H1 (cell line): ENCODE measurements around the gene SLC25A42. TPM values are rescaled to one million over a fixed set of nuclear protein-coding genes. Genes with fewer than 3 reads are reported as not detected.
A peak's percentile ranks its signal among the peaks of the same experiment; 100 is the strongest.

ENCODE experiments used
- CTCF ChIA-PET: fragments of 300-600 bp; sonication (Branson Sonifier 250); formaldehyde crosslinking; loops from one replicate; lab custom pipeline; 2021; ENCODE audit not compliant: partially characterized antibody; lab: Charles Lee
- POLR2A ChIA-PET: fragments of 300-600 bp; sonication (Branson Sonifier 250); formaldehyde crosslinking; loops from one replicate; lab custom pipeline; 2021; ENCODE audit warnings: inconsistent platforms; ENCODE audit not compliant: partially characterized antibody; lab: Charles Lee
- DNase-seq, 2 experiments: peaks; one replicate each; pipeline versions ENCODE4 v3.0.0 to v3.0.0-alpha.2; 2010 to 2022; ENCODE audit warnings: low spot score in 2 of 2, low read depth in 1 of 2, mixed read lengths in 1 of 2
- FAIRE-seq: peaks from 2 replicates; lab custom pipeline; 2011; peaks lifted over from hg19 to GRCh38; lab: Jason Lieb, UNC
- H2AFZ ChIP-seq: 2 replicates; pipeline ENCODE4 v1.8.1; 2012; ENCODE audit warnings: low read length, inconsistent platforms
- H2AK5ac ChIP-seq: 2 replicates; pipeline ENCODE4 v1.6.1; 2013; ENCODE audit warnings: low read depth, low read length
- H2BK120ac ChIP-seq: replicated peaks from 2 replicates; pipeline ENCODE3; 2013; ENCODE audit warnings: low read depth, low read length, inconsistent platforms
- H2BK12ac ChIP-seq: 2 replicates; pipeline ENCODE4 v1.6.1; 2013; ENCODE audit warnings: low read depth, low read length
- H2BK15ac ChIP-seq: 2 replicates; pipeline ENCODE4 v1.6.1; 2013; ENCODE audit warnings: low read length
- H2BK20ac ChIP-seq: 2 replicates; pipeline ENCODE4 v1.6.1; 2013; ENCODE audit warnings: low read length
- H2BK5ac ChIP-seq: 2 replicates; pipeline ENCODE4 v1.6.1; 2013; ENCODE audit warnings: low read depth, low read length
- H3K14ac ChIP-seq: 2 replicates; pipeline ENCODE4 v1.6.1; 2013; ENCODE audit warnings: inconsistent platforms; ENCODE audit not compliant: insufficient read length
- H3K18ac ChIP-seq: 2 replicates; pipeline ENCODE4 v1.6.1; 2013; ENCODE audit warnings: low read length; ENCODE audit errors: extremely low read depth
- H3K23ac ChIP-seq: 2 replicates; pipeline ENCODE4 v1.6.1; 2013; ENCODE audit warnings: inconsistent platforms; ENCODE audit not compliant: insufficient read length
- H3K23me2 ChIP-seq: 2 replicates; pipeline ENCODE4 v1.6.1; 2013; ENCODE audit warnings: low read depth, low read length
- H3K27ac ChIP-seq: 2 replicates; pipeline ENCODE4 v1.6.1; 2011; ENCODE audit warnings: low read depth, low read length, inconsistent platforms
- H3K27me3 ChIP-seq, 4 experiments: replicated peaks in 1 of 4; 1 replicate in 1 of 4; 2 replicates in 3 of 4; pipeline versions ENCODE4 v1.6.1 to v1.8.1; 2011 to 2013; ENCODE audit warnings: low read length in 3 of 4, mild to moderate bottlenecking in 3 of 4, inconsistent platforms in 2 of 4, mixed read lengths in 2 of 4, moderate library complexity in 1 of 4; ENCODE audit not compliant: control insufficient read depth in 3 of 4, insufficient read depth in 3 of 4; ENCODE audit errors: extremely low read depth in 1 of 4
- H3K36me3 ChIP-seq, 4 experiments: 2 replicates each; pipeline versions ENCODE4 v1.6.1 to v1.8.1; 2011 to 2013; ENCODE audit warnings: mild to moderate bottlenecking in 4 of 4, low read length in 3 of 4, moderate library complexity in 2 of 4, control low read depth in 1 of 4, inconsistent platforms in 1 of 4; ENCODE audit not compliant: insufficient read depth in 4 of 4, control insufficient read depth in 2 of 4
- H3K4ac ChIP-seq: replicated peaks from 2 replicates; pipeline ENCODE3; 2013; ENCODE audit warnings: low read length, low read depth, mixed read lengths, inconsistent platforms; ENCODE audit not compliant: insufficient read length
- H3K4me1 ChIP-seq, 4 experiments: replicated peaks in 1 of 4; 1 replicate in 1 of 4; 2 replicates in 3 of 4; pipeline versions ENCODE4 v1.6.1 to v1.8.1; 2011 to 2013; ENCODE audit warnings: low read length in 3 of 4, inconsistent platforms in 2 of 4, mixed read lengths in 1 of 4; ENCODE audit not compliant: insufficient read depth in 4 of 4, control insufficient read depth in 3 of 4
- H3K4me2 ChIP-seq, 2 experiments: 2 replicates each; pipeline versions ENCODE4 v1.6.1 to v1.8.1; 2011 to 2013; ENCODE audit warnings: low read depth in 2 of 2, low read length in 2 of 2, control low read depth in 1 of 2, inconsistent platforms in 1 of 2, mild to moderate bottlenecking in 1 of 2; ENCODE audit not compliant: insufficient read depth in 1 of 2
- H3K4me3 ChIP-seq, 4 experiments: fragments of 200-600, 300-600 bp in 1 of 4; sonication (generic), shearing (Covaris generic), sonication (Bioruptor Twin) in 1 of 4; 2 replicates each; pipeline versions ENCODE4 v1.5.1 to v1.8.1; 2011 to 2016; ENCODE audit warnings: low read length in 4 of 4, low read depth in 3 of 4, control low read depth in 2 of 4, inconsistent platforms in 2 of 4, mild to moderate bottlenecking in 2 of 4, mixed read lengths in 1 of 4, moderate library complexity in 1 of 4; ENCODE audit not compliant: insufficient read depth in 2 of 4; ENCODE audit errors: extremely low read depth in 1 of 4
- H3K56ac ChIP-seq: replicated peaks from 2 replicates; pipeline ENCODE3; 2013; ENCODE audit warnings: low read depth, mild to moderate bottlenecking, mixed read lengths, low read length, inconsistent platforms; ENCODE audit not compliant: insufficient read length
- H3K79me1 ChIP-seq: 2 replicates; pipeline ENCODE4 v1.6.1; 2013; ENCODE audit warnings: low read depth, low read length, control low read depth
- H3K79me2 ChIP-seq, 2 experiments: 2 replicates each; pipeline versions ENCODE4 v1.6.1 to v1.8.1; 2012 to 2013; ENCODE audit warnings: low read length in 2 of 2, mild to moderate bottlenecking in 2 of 2, inconsistent platforms in 1 of 2; ENCODE audit not compliant: insufficient read depth in 2 of 2, control insufficient read depth in 1 of 2
- H3K9ac ChIP-seq, 4 experiments: replicated peaks in 1 of 4; 1 replicate in 1 of 4; 2 replicates in 3 of 4; pipeline versions ENCODE4 v1.6.1 to v1.8.1; 2011 to 2013; ENCODE audit warnings: low read depth in 3 of 4, low read length in 3 of 4, control low read depth in 2 of 4, mild to moderate bottlenecking in 2 of 4, moderate library complexity in 2 of 4, inconsistent platforms in 1 of 4; ENCODE audit errors: extremely low read depth in 1 of 4
- H3K9me3 ChIP-seq, 2 experiments: 2 replicates each; pipeline versions ENCODE4 v1.6.1 to v1.8.1; 2012 to 2013; ENCODE audit warnings: mild to moderate bottlenecking in 2 of 2, moderate library complexity in 2 of 2, control low read depth in 1 of 2, inconsistent platforms in 1 of 2, low read depth in 1 of 2, low read length in 1 of 2, mixed read lengths in 1 of 2; ENCODE audit not compliant: insufficient read depth in 2 of 2
- H4K20me1 ChIP-seq, 2 experiments: replicated peaks in 1 of 2; 2 replicates each; pipeline versions ENCODE3 to v1.8.1; 2011 to 2013; ENCODE audit warnings: inconsistent platforms in 2 of 2, low read length in 2 of 2, mild to moderate bottlenecking in 1 of 2; ENCODE audit not compliant: insufficient read depth in 2 of 2, control insufficient read depth in 1 of 2
- H4K5ac ChIP-seq: 2 replicates; pipeline ENCODE4 v1.6.1; 2013; ENCODE audit warnings: low read length, low read depth, mixed read lengths, inconsistent platforms; ENCODE audit not compliant: insufficient read length
- H4K8ac ChIP-seq: 2 replicates; pipeline ENCODE4 v1.8.0; 2013; ENCODE audit warnings: mild to moderate bottlenecking, moderate library complexity, low read length, inconsistent platforms; ENCODE audit not compliant: insufficient read depth; ENCODE audit errors: extremely low read depth
- H4K91ac ChIP-seq: replicated peaks from 2 replicates; pipeline ENCODE3; 2013; ENCODE audit warnings: low read length, mixed read lengths, inconsistent platforms; ENCODE audit not compliant: insufficient read length
- BACH1 ChIP-seq: IDR thresholded peaks from 2 replicates; pipeline ENCODE4 v1.6.1; 2012; ENCODE audit warnings: low read length, improper control_type of control experiment
- CHD2 ChIP-seq: IDR thresholded peaks from 2 replicates; pipeline ENCODE4 v1.6.1; 2012; ENCODE audit warnings: low read length, improper control_type of control experiment
- CTBP2 ChIP-seq: IDR thresholded peaks from 2 replicates; pipeline ENCODE4 v1.7.0; 2011; ENCODE audit warnings: borderline replicate concordance, mild to moderate bottlenecking, moderate library complexity, mixed read lengths, low read length; ENCODE audit not compliant: insufficient read depth, insufficient read length
- HDAC2 ChIP-seq, 2 experiments: fragments of 300-600 bp in 1 of 2; sonication (generic) in 1 of 2; IDR thresholded peaks; 2 replicates each; pipeline ENCODE4 v1.6.1; 2011 to 2012; ENCODE audit warnings: low read depth in 2 of 2, low read length in 2 of 2, mild to moderate bottlenecking in 2 of 2, moderate library complexity in 2 of 2, borderline replicate concordance in 1 of 2, inconsistent platforms in 1 of 2
- KDM4A ChIP-seq: IDR thresholded peaks from one replicate; pipeline ENCODE4 v1.7.1; 2012; ENCODE audit warnings: low read depth, mild to moderate bottlenecking, moderate library complexity, low read length, inconsistent platforms; ENCODE audit not compliant: severe bottlenecking
- POU5F1 ChIP-seq: IDR thresholded peaks from 2 replicates; pipeline ENCODE4 v1.6.1; 2011; ENCODE audit warnings: low read depth, mild to moderate bottlenecking, low read length, moderate library complexity
- SIN3A ChIP-seq, 2 experiments: IDR thresholded peaks in 1 of 2; conservative IDR thresholded peaks in 1 of 2; 2 replicates each; pipeline ENCODE4 v1.6.1; 2011 to 2012; ENCODE audit warnings: low read length in 2 of 2, improper control_type of control experiment in 1 of 2, low read depth in 1 of 2, mild to moderate bottlenecking in 1 of 2
- SP1 ChIP-seq: IDR thresholded peaks from 2 replicates; pipeline ENCODE4 v1.6.1; 2011; ENCODE audit warnings: low read depth, low read length
- SP2 ChIP-seq: IDR thresholded peaks from 2 replicates; pipeline ENCODE4 v1.6.1; 2012; ENCODE audit warnings: mild to moderate bottlenecking, low read length, inconsistent platforms
- SP4 ChIP-seq: IDR thresholded peaks from 2 replicates; pipeline ENCODE4 v1.6.1; 2012; ENCODE audit warnings: low read length, inconsistent platforms
- SRF ChIP-seq: IDR thresholded peaks from 2 replicates; pipeline ENCODE4 v1.6.1; 2011; ENCODE audit warnings: mild to moderate bottlenecking, low read depth, low read length, moderate library complexity
- TBP ChIP-seq: IDR thresholded peaks from 2 replicates; pipeline ENCODE4 v1.6.1; 2011; ENCODE audit warnings: low read depth, low read length, improper control_type of control experiment
- WGBS, 2 experiments: shearing (Covaris generic) in 1 of 2; methylation state at CpG; one replicate each; pipeline versions ENCODE4 v1.1.6 to v1.1.7; 2013 to 2015; ENCODE audit warnings: low lambda C conversion rate in 2 of 2, mixed read lengths in 2 of 2, inconsistent platforms in 1 of 2, low coverage in 1 of 2, missing lambda C conversion rate in 1 of 2; ENCODE audit not compliant: insufficient replicate concordance in 2 of 2, insufficient coverage in 1 of 2, insufficient read length in 1 of 2; ENCODE audit errors: extremely low coverage in 1 of 2, missing lambda C conversion rate in 1 of 2; 5-methylcytosine and 5-hydroxymethylcytosine counted together
- polyA plus RNA-seq, 7 experiments: library from polyadenylated mRNA; depleted of rRNA in 3 of 7; stranded (reverse) in 5 of 7; unstranded in 2 of 7; fragments of >200 nt in 5 of 7; fragments of 200-250 nt in 2 of 7; gene quantifications; 1 replicate in 5 of 7; 2 replicates in 1 of 7; 4 replicates in 1 of 7; pipeline versions ENCODE4 v1.2.1 to v1.2.3, GENCODE V29; 2011 to 2013; ENCODE audit warnings: missing spikeins in 2 of 7, mixed read lengths in 2 of 7
- total RNA-seq: library from RNA; stranded (reverse); fragmentation: NEBNext Ultra II Directional; extraction: Animal tissue kit (Norgen Biotek cat#: 25700); gene quantifications from 2 replicates; pipeline ENCODE4 v1.2.1, GENCODE V29; 2021

Gene SLC25A42
- total and polyA plus RNA-seq, 2 of the 8 experiments (the other 6 are each of a cell fraction or from before 2014, with no cell fraction given): 5.9 to 6.2 TPM

DNA sequence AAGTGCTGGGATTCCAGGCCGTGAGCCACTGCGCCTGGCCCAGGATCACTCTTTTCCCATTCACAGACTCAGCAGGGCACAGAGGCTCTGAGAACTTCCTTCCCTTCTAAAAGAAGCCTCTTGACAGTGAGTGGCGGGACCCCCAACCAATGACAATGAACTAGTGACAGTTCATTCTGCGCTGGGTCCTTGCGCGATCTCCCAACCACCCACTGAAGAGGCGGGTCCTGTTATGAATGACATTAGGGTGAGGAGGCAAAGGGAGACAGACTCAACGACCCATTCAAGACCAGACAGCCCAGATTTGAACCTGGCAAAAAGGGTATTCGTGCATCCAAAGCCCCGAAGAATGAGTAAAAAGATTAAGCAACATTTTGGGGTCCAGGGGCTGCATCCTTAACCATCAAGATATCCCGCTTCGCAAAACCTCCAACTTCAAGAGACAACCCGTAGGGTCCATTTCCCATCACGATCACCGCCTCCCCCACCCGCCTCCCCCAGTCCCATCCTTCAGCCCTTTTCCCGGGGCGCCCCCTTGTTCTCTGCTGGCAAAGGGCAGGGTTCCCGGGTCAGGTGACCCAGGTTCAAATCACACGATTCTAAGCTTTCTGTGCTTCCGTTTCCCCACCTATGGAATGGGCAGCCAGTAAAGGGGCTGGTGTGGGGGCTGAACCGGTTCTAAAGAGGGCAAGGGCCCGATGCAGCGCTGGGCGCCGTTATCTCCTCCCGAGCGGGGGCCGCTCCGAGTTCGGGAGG, 31.2 kb upstream of the SLC25A42 start:
- Histone ChIP-seq H3K79me1 (peaks cover 22% of the 10 kb centered on the region), H3K27me3 (no peaks in the 10 kb centered on the region), H3K23ac (no peak overlapping the region), H3K18ac (no peak overlapping the region), H3K27ac (peak overlapping the region; percentile 66; the same call in 1 of the 2 replicates), H3K4ac (peak overlapping the region; percentile 41), H4K20me1 (peaks cover 11 to 16% of the 10 kb centered on the region in 2 experiments), H3K4me3 (peak overlapping the region; percentile 80 to 98 (median 86)), H3K9me3 (peaks cover 6% of the 10 kb centered on the region in 2 experiments), H2BK15ac (no peak overlapping the region), H2AK5ac (no peak overlapping the region), H3K4me1 (peaks cover 0 to 3% (median 3%) of the 10 kb centered on the region in 4 experiments; a peak in 3 of 7 replicates), H4K8ac (no peak overlapping the region), H3K79me2 (peaks cover 7 to 54% of the 10 kb centered on the region in 2 experiments; a peak in 3 of 4 replicates), H4K91ac (peak overlapping the region; percentile 66), H3K23me2 (peaks cover 7% of the 10 kb centered on the region), H3K9ac (peak overlapping the region; percentile 70 to 82 (median 74)), H2BK12ac (no peak overlapping the region; the same call in 1 of the 2 replicates), H3K14ac (no peak overlapping the region), H2AFZ (no peak overlapping the region), H3K56ac (peak overlapping the region; percentile 32), H3K4me2 (peak overlapping the region; percentile 82 to 85), H2BK20ac (no peak overlapping the region), H2BK5ac (peak overlapping the region; percentile 66; the same call in 1 of the 2 replicates), H2BK120ac (no peak overlapping the region), H3K36me3 (peaks cover 6 to 31% (median 21%) of the 10 kb centered on the region in 4 experiments), H4K5ac (no peak overlapping the region)
- 4% methylated on average over 27 of the region's 31 CpGs; no CpG with 5 or more reads in 1 of the 2 experiments for WGBS, 2 experiments
- DNase-seq: peak; percentile 82 to 90
- POLR2A ChIA-PET: interaction anchor here (0.6 to 1.5 kb wide), 4 partner anchors 19 to 753 kb away, joined by 3 to 4 read pairs (median 4); no protein-coding TSS in a partner anchor
- CTCF ChIA-PET: no interaction called here
- no peak for FAIRE-seq
- TF ChIP-seq HDAC2 (IDR thresholded peaks at IDR 0.05; ENCODE audit: borderline replicate concordance in 1 of 2, low read depth in 2 of 2, low read length in 2 of 2): peak in 1 of 2 experiments; percentile 68; a peak in 1 of 4 replicates
- 0 out of 2 replicates have a peak, but pooled peaks have one; percentile 29 for TF ChIP-seq TBP
- peak; percentile 94 for TF ChIP-seq SP1
- no peak for TF ChIP-seq CTBP2
- TF ChIP-seq BACH1: no peak
- TF ChIP-seq SP2: peak; percentile 43
- peak; percentile 8; the same call in 1 of the 2 replicates for TF ChIP-seq SP4
- TF ChIP-seq CHD2: peak; percentile 84
- TF ChIP-seq KDM4A: peak; percentile 3
- no peak for TF ChIP-seq SRF
- TF ChIP-seq SIN3A (conservative IDR thresholded peaks at IDR 0.05 in 1 of 2, IDR thresholded peaks at IDR 0.05 in 1 of 2; ENCODE audit: low read depth in 1 of 2, low read length in 2 of 2): peak; percentile 94
- TF ChIP-seq POU5F1: no peak
